Transverse colon (tissue), 4 donors: Measurements from ENCODE around the gene IGF2BP2.

ENCODE experiments used
- CTCF ChIP-seq, 5 experiments: fragments of 200-600 bp in 3 of 5; fragments of 450-650 bp in 2 of 5; sonication (generic) in 3 of 5; IDR thresholded peaks; 1 replicate in 2 of 5; 2 replicates in 3 of 5; pipeline ENCODE4 v1.5.1; 2016 to 2017; ENCODE audit warnings: antibody characterized with exemption in 5 of 5, inconsistent platforms in 3 of 5, mild to moderate bottlenecking in 2 of 5, moderate library complexity in 1 of 5
- EP300 ChIP-seq: sonication (generic); formaldehyde crosslinking; IDR thresholded peaks from one replicate; pipeline ENCODE4 v1.6.1; 2017; ENCODE audit warnings: antibody characterized with exemption, low read depth
- POLR2A ChIP-seq: fragments of 450-650 bp; IDR thresholded peaks from one replicate; pipeline ENCODE4 v1.6.1; 2016; ENCODE audit warnings: antibody characterized with exemption, mild to moderate bottlenecking, moderate library complexity
- POLR2AphosphoS5 ChIP-seq, 3 donors: sonication (generic); formaldehyde crosslinking; IDR thresholded peaks; one replicate each; pipeline ENCODE4 v1.6.1; 2016; ENCODE audit warnings: antibody characterized with exemption in 3 of 3

DNA sequence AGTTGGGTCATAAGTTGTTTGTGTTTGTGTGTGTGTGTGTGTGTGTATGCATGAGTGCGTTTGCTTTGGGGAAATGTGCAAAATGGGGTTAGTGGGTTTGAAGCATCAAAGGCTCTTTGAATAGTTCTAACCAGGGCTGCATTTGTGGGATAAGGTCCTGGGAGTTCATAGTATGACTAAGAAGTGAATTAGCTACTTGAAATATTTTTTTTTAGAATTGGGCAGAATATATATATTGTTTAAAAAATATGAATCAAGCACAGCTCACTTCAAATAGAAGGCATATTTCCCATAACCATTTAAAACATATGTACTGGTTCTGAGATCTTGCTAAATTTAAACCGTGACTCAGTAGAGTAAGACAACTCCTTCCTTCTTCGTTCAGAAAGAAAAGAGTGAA, 43.1 kb downstream of the IGF2BP2 start:
- TF ChIP-seq EP300: no peak
- no peak for TF ChIP-seq CTCF (IDR thresholded peaks at IDR 0.05)
- TF ChIP-seq POLR2A: no peak
- no peak for TF ChIP-seq POLR2AphosphoS5 (IDR thresholded peaks at IDR 0.05)
